Myometrial cell (primary cell): ENCODE measurements around the gene S100A16. TPM values are rescaled to one million over a fixed set of nuclear protein-coding genes. Genes with fewer than 3 reads are reported as not detected.

Experiments
- total RNA-seq: library from RNA; depleted of rRNA; stranded (reverse); fragments of >200 nt; gene quantifications from 2 replicates; pipeline ENCODE4 v1.2.3, GENCODE V29; 2015

S100A16 gene, protein sequence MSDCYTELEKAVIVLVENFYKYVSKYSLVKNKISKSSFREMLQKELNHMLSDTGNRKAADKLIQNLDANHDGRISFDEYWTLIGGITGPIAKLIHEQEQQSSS
- total RNA-seq: 807 and 927 TPM in 2 replicates

GRCh38 chr1:153612755-153613331, at the start of gene S100A16:
TSS of gene S100A16 (minus strand) at chr1:153613137. CDS start at chr1:153608151, 4,986 bp downstream.

GRCh38 chr1:153658400-153659174, 45.6 kb upstream of the S100A16 start, which contains the start of gene SNAPIN:
TSS of gene SNAPIN (plus strand) at chr1:153658703. CDS start at chr1:153658744, 41 bp downstream.

GRCh38 chr1:153633754-153634665, 21.1 kb upstream of the S100A16 start, which contains the start of gene CHTOP:
TSS of gene CHTOP (plus strand) at chr1:153634066. CDS start at chr1:153636589, 2,523 bp downstream.

DNA sequence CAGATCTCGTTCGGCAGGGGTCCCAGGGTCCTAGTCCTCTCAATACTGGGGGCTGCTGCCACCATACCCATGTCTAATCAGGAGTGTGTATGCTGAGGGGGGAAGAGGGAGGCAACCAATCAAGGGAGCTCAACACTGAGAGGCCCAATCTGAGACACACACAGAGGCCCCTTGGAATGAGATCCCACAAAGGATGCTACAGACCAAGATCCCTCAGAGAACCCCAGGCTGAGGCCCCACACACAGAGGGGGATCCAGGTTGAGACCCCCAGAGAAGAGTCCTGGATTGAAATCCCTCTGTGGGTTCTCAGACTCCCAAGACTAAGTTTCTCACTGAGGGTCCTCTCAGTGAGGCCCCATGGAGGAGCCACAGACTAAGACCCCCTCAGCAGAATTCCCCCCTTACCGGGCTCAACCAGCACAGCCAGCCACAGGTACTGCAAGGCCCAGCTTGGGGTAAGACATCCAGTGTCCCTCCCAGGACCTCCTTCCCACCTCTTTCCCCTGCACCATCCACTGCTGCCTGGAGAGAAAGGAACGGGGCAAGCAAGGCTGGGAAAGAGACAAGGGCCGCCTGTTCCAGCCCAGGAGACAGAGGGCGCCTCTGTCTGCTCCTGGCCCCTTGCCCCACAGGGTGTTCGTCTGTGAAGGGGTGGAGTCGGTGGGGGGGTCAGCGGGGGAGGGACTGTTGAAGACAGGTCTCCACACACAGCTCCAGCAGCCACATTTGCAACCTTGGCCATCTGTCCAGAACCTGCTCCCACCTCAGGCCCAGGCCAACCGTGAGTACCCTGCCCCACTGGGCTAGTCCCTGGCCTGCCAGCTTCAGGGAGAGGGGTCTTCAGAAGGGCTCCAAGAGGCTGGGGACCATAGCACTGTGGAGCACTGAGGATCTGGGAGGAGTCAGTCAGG, 15.0 kb upstream of the S100A16 start, which contains the start of gene S100A1:
TSS of gene S100A1 (plus strand) at position 720 of the 912 bp plus-strand sequence. CDS start 2,088 bp downstream, outside the sequence.

DNA sequence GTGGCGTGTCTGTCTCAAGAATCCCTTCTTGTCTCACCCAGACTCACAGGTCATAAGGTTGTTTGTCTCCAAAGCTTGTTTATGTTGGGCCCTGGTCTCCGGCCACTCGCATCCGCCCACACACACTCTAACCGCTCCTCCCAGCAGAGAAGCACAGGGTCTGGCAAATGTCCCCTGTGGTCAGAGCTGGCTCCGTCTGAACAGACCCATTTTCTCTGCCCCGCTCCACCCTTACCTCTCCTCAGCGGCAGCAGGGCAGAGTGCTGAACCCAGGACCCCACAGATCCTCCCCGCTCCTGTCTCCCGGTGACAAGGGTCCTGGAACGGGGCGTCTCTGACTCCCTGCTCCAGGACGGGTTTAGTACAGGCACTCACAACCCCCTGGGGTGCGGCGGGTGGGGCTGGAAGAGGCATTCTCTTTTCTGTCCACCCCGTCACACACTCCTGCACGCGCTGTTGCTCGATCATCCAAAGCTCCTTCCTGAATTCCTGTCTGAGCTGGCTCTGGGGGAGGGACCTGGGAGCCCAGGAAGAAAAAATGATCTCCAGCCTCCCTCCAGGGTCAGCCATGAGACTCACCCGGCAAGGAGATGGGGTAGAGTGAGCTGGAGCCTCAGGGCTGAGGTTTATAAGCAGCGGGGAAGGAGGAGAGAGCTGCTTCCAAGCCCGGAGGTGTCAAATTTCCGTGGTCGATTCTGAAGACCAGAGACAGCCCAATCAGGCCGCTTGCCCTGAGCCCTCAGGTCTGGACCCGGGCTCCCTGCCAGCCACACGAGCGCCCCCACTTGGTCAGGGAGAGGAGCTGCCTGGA, 14.2 kb upstream of the S100A16 start, which contains the start of gene S100A13:
TSS of gene S100A13 (minus strand) at position 602 of the 811 bp plus-strand sequence. CDS start 1,033 bp downstream, outside the sequence.

GRCh38 chr1:153616144-153616916, 3.4 kb upstream of the S100A16 start, which contains the start of gene S100A14:
TSS of gene S100A14 (minus strand) at chr1:153616325. CDS start at chr1:153615858, 467 bp downstream.

DNA sequence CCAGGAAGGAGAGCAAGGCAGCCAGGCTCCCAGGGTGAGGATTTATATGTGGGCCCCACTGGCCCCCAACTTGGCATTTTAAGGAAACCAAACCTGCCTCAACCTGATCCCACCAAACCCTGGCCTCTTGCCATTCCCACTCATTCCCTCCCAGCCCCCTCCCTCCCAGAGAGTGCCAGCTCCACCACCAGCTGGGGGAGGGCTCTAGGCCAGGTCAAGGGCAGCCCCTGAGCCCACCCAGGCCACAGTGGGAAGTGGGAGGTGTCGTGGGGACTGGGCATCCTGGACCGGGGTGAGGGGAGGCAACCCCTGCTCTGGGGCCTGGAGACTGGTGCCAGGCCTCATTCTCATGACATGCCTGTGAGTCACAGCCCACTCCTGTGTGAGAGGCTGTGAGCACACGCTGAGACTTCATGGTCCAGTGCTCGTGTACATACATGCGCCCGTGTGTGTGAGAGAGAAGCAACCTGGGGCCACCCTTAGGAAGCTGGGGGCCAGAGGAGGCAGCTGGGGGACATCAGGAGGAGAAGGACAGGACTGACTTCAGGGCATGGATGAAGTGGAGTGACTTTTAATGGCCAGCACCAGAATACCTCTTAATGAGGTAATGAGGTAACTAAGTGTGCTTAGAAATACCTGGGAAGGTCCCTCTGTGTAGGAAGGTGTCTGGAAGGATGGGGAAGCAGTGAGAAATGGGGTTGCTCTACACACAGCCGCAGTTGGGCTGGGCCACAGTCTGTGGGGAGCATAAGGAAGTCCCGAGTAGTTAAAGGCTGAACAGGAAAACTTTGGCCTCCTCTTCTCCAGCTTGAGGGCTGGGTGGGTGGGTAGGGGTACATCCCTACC, 47.2 kb downstream of the S100A16 start, which contains the start of gene S100A2:
TSS of gene S100A2 (minus strand) at position 316 of the 846 bp plus-strand sequence. CDS start 1,967 bp downstream, outside the sequence.

Other genes with a start within 250 kb of the S100A16 start
- not detected in 2 replicates for gene S100A12, start 237.5 kb downstream of the S100A16 start, total RNA-seq
- gene S100A8, start 222.1 kb downstream of the S100A16 start, total RNA-seq: not detected in 2 replicates
- gene S100A7A, start 196.6 kb downstream of the S100A16 start, total RNA-seq: not detected in 2 replicates
- gene S100A7, start 152.5 kb downstream of the S100A16 start, total RNA-seq: not detected in 2 replicates
- gene S100A6, start 77.1 kb downstream of the S100A16 start, total RNA-seq: 1,090 and 1,431 TPM in 2 replicates
- gene S100A5, start 72.2 kb downstream of the S100A16 start, total RNA-seq: 1.4 TPM in 1 of 2 replicates, not detected in the other
- 45.3 and 54.9 TPM in 2 replicates for gene S100A4, start 67.3 kb downstream of the S100A16 start, total RNA-seq
- gene S100A3, start 63.9 kb downstream of the S100A16 start, total RNA-seq: 5.8 and 15.8 TPM in 2 replicates
- 0.29 and 2.3 TPM in 2 replicates for gene S100A2, start 47.3 kb downstream of the S100A16 start, total RNA-seq
- gene S100A14, start 3.2 kb upstream of the S100A16 start, total RNA-seq: not detected in 2 replicates
- gene S100A13, start 14.4 kb upstream of the S100A16 start, total RNA-seq: 262 and 338 TPM in 2 replicates
- not detected in 2 replicates for gene S100A1, start 15.3 kb upstream of the S100A16 start, total RNA-seq
- gene CHTOP, start 20.9 kb upstream of the S100A16 start, total RNA-seq: 36.0 and 43.8 TPM in 2 replicates
- gene SNAPIN, start 45.6 kb upstream of the S100A16 start, total RNA-seq: 71.8 and 89.7 TPM in 2 replicates
- 266 and 297 TPM in 2 replicates for gene ILF2, start 57.9 kb upstream of the S100A16 start, total RNA-seq
- 4.4 and 6.1 TPM in 2 replicates for gene NPR1, start 65.6 kb upstream of the S100A16 start, total RNA-seq
- gene INTS3, start 114.9 kb upstream of the S100A16 start, total RNA-seq: 26.5 and 27.6 TPM in 2 replicates
- 5.8 and 8.7 TPM in 2 replicates for gene SLC27A3, start 162.3 kb upstream of the S100A16 start, total RNA-seq